H1 (cell line): ENCODE measurements around the gene ZNF598. TPM values are rescaled to one million over a fixed set of nuclear protein-coding genes. Genes with fewer than 3 reads are reported as not detected.

Experiments
- CTCF ChIA-PET: fragments of 300-600 bp; sonication (Branson Sonifier 250); formaldehyde crosslinking; loops from one replicate; lab custom pipeline; 2021; ENCODE audit not compliant: partially characterized antibody; lab: Charles Lee
- POLR2A ChIA-PET: fragments of 300-600 bp; sonication (Branson Sonifier 250); formaldehyde crosslinking; loops from one replicate; lab custom pipeline; 2021; ENCODE audit warnings: inconsistent platforms; ENCODE audit not compliant: partially characterized antibody; lab: Charles Lee
- DNase-seq, 2 experiments: peaks; one replicate each; pipeline versions ENCODE4 v3.0.0 to v3.0.0-alpha.2; 2010 to 2022; ENCODE audit warnings: low spot score in 2 of 2, low read depth in 1 of 2, mixed read lengths in 1 of 2
- FAIRE-seq: peaks from 2 replicates; lab custom pipeline; 2011; peaks lifted over from hg19 to GRCh38; lab: Jason Lieb, UNC
- H2AFZ ChIP-seq: 2 replicates; pipeline ENCODE4 v1.8.1; 2012; ENCODE audit warnings: low read length, inconsistent platforms
- H2AK5ac ChIP-seq: 2 replicates; pipeline ENCODE4 v1.6.1; 2013; ENCODE audit warnings: low read depth, low read length
- H2BK120ac ChIP-seq: replicated peaks from 2 replicates; pipeline ENCODE3; 2013; ENCODE audit warnings: low read depth, low read length, inconsistent platforms
- H2BK12ac ChIP-seq: 2 replicates; pipeline ENCODE4 v1.6.1; 2013; ENCODE audit warnings: low read depth, low read length
- H2BK15ac ChIP-seq: 2 replicates; pipeline ENCODE4 v1.6.1; 2013; ENCODE audit warnings: low read length
- H2BK20ac ChIP-seq: 2 replicates; pipeline ENCODE4 v1.6.1; 2013; ENCODE audit warnings: low read length
- H2BK5ac ChIP-seq: 2 replicates; pipeline ENCODE4 v1.6.1; 2013; ENCODE audit warnings: low read depth, low read length
- H3K14ac ChIP-seq: 2 replicates; pipeline ENCODE4 v1.6.1; 2013; ENCODE audit warnings: inconsistent platforms; ENCODE audit not compliant: insufficient read length
- H3K18ac ChIP-seq: 2 replicates; pipeline ENCODE4 v1.6.1; 2013; ENCODE audit warnings: low read length; ENCODE audit errors: extremely low read depth
- H3K23ac ChIP-seq: 2 replicates; pipeline ENCODE4 v1.6.1; 2013; ENCODE audit warnings: inconsistent platforms; ENCODE audit not compliant: insufficient read length
- H3K23me2 ChIP-seq: 2 replicates; pipeline ENCODE4 v1.6.1; 2013; ENCODE audit warnings: low read depth, low read length
- H3K27ac ChIP-seq: 2 replicates; pipeline ENCODE4 v1.6.1; 2011; ENCODE audit warnings: low read depth, low read length, inconsistent platforms
- H3K27me3 ChIP-seq, 4 experiments: replicated peaks in 1 of 4; 1 replicate in 1 of 4; 2 replicates in 3 of 4; pipeline versions ENCODE4 v1.6.1 to v1.8.1; 2011 to 2013; ENCODE audit warnings: low read length in 3 of 4, mild to moderate bottlenecking in 3 of 4, inconsistent platforms in 2 of 4, mixed read lengths in 2 of 4, moderate library complexity in 1 of 4; ENCODE audit not compliant: control insufficient read depth in 3 of 4, insufficient read depth in 3 of 4; ENCODE audit errors: extremely low read depth in 1 of 4
- H3K36me3 ChIP-seq, 4 experiments: 2 replicates each; pipeline versions ENCODE4 v1.6.1 to v1.8.1; 2011 to 2013; ENCODE audit warnings: mild to moderate bottlenecking in 4 of 4, low read length in 3 of 4, moderate library complexity in 2 of 4, control low read depth in 1 of 4, inconsistent platforms in 1 of 4; ENCODE audit not compliant: insufficient read depth in 4 of 4, control insufficient read depth in 2 of 4
- H3K4ac ChIP-seq: replicated peaks from 2 replicates; pipeline ENCODE3; 2013; ENCODE audit warnings: low read length, low read depth, mixed read lengths, inconsistent platforms; ENCODE audit not compliant: insufficient read length
- H3K4me1 ChIP-seq, 4 experiments: replicated peaks in 1 of 4; 1 replicate in 1 of 4; 2 replicates in 3 of 4; pipeline versions ENCODE4 v1.6.1 to v1.8.1; 2011 to 2013; ENCODE audit warnings: low read length in 3 of 4, inconsistent platforms in 2 of 4, mixed read lengths in 1 of 4; ENCODE audit not compliant: insufficient read depth in 4 of 4, control insufficient read depth in 3 of 4
- H3K4me2 ChIP-seq, 2 experiments: 2 replicates each; pipeline versions ENCODE4 v1.6.1 to v1.8.1; 2011 to 2013; ENCODE audit warnings: low read depth in 2 of 2, low read length in 2 of 2, control low read depth in 1 of 2, inconsistent platforms in 1 of 2, mild to moderate bottlenecking in 1 of 2; ENCODE audit not compliant: insufficient read depth in 1 of 2
- H3K4me3 ChIP-seq, 4 experiments: fragments of 200-600, 300-600 bp in 1 of 4; sonication (generic), shearing (Covaris generic), sonication (Bioruptor Twin) in 1 of 4; 2 replicates each; pipeline versions ENCODE4 v1.5.1 to v1.8.1; 2011 to 2016; ENCODE audit warnings: low read length in 4 of 4, low read depth in 3 of 4, control low read depth in 2 of 4, inconsistent platforms in 2 of 4, mild to moderate bottlenecking in 2 of 4, mixed read lengths in 1 of 4, moderate library complexity in 1 of 4; ENCODE audit not compliant: insufficient read depth in 2 of 4; ENCODE audit errors: extremely low read depth in 1 of 4
- H3K56ac ChIP-seq: replicated peaks from 2 replicates; pipeline ENCODE3; 2013; ENCODE audit warnings: low read depth, mild to moderate bottlenecking, mixed read lengths, low read length, inconsistent platforms; ENCODE audit not compliant: insufficient read length
- H3K79me1 ChIP-seq: 2 replicates; pipeline ENCODE4 v1.6.1; 2013; ENCODE audit warnings: low read depth, low read length, control low read depth
- H3K79me2 ChIP-seq, 2 experiments: 2 replicates each; pipeline versions ENCODE4 v1.6.1 to v1.8.1; 2012 to 2013; ENCODE audit warnings: low read length in 2 of 2, mild to moderate bottlenecking in 2 of 2, inconsistent platforms in 1 of 2; ENCODE audit not compliant: insufficient read depth in 2 of 2, control insufficient read depth in 1 of 2
- H3K9ac ChIP-seq, 4 experiments: replicated peaks in 1 of 4; 1 replicate in 1 of 4; 2 replicates in 3 of 4; pipeline versions ENCODE4 v1.6.1 to v1.8.1; 2011 to 2013; ENCODE audit warnings: low read depth in 3 of 4, low read length in 3 of 4, control low read depth in 2 of 4, mild to moderate bottlenecking in 2 of 4, moderate library complexity in 2 of 4, inconsistent platforms in 1 of 4; ENCODE audit errors: extremely low read depth in 1 of 4
- H3K9me3 ChIP-seq, 2 experiments: 2 replicates each; pipeline versions ENCODE4 v1.6.1 to v1.8.1; 2012 to 2013; ENCODE audit warnings: mild to moderate bottlenecking in 2 of 2, moderate library complexity in 2 of 2, control low read depth in 1 of 2, inconsistent platforms in 1 of 2, low read depth in 1 of 2, low read length in 1 of 2, mixed read lengths in 1 of 2; ENCODE audit not compliant: insufficient read depth in 2 of 2
- H4K20me1 ChIP-seq, 2 experiments: replicated peaks in 1 of 2; 2 replicates each; pipeline versions ENCODE3 to v1.8.1; 2011 to 2013; ENCODE audit warnings: inconsistent platforms in 2 of 2, low read length in 2 of 2, mild to moderate bottlenecking in 1 of 2; ENCODE audit not compliant: insufficient read depth in 2 of 2, control insufficient read depth in 1 of 2
- H4K5ac ChIP-seq: 2 replicates; pipeline ENCODE4 v1.6.1; 2013; ENCODE audit warnings: low read length, low read depth, mixed read lengths, inconsistent platforms; ENCODE audit not compliant: insufficient read length
- H4K8ac ChIP-seq: 2 replicates; pipeline ENCODE4 v1.8.0; 2013; ENCODE audit warnings: mild to moderate bottlenecking, moderate library complexity, low read length, inconsistent platforms; ENCODE audit not compliant: insufficient read depth; ENCODE audit errors: extremely low read depth
- H4K91ac ChIP-seq: replicated peaks from 2 replicates; pipeline ENCODE3; 2013; ENCODE audit warnings: low read length, mixed read lengths, inconsistent platforms; ENCODE audit not compliant: insufficient read length
- GTF2F1 ChIP-seq: IDR thresholded peaks from 2 replicates; pipeline ENCODE4 v1.6.1; 2012; ENCODE audit warnings: low read depth, low read length, improper control_type of control experiment, borderline replicate concordance
- NRF1 ChIP-seq: IDR thresholded peaks from 2 replicates; pipeline ENCODE4 v1.6.1; 2011; ENCODE audit warnings: mild to moderate bottlenecking, low read depth, low read length, improper control_type of control experiment
- SAP30 ChIP-seq: fragments of 300-600 bp; sonication (generic); IDR thresholded peaks from 2 replicates; pipeline ENCODE4 v1.7.1; 2012; ENCODE audit warnings: low read length, moderate library complexity, mild to moderate bottlenecking, inconsistent platforms; ENCODE audit not compliant: insufficient read depth, insufficient replicate concordance
- SIRT6 ChIP-seq: IDR thresholded peaks from one replicate; pipeline ENCODE4 v1.7.1; 2012; ENCODE audit warnings: low read length, inconsistent platforms
- SUZ12 ChIP-seq: fragments of 200-600 bp; sonication (generic); IDR thresholded peaks from 2 replicates; pipeline ENCODE4 v1.6.1; 2012; ENCODE audit warnings: mild to moderate bottlenecking, inconsistent platforms, low read length, moderate library complexity, mixed read lengths
- TCF12 ChIP-seq: IDR thresholded peaks from 2 replicates; pipeline ENCODE4 v1.6.1; 2011; ENCODE audit warnings: low read depth, mild to moderate bottlenecking, low read length
- TEAD4 ChIP-seq: IDR thresholded peaks from 2 replicates; pipeline ENCODE4 v1.6.1; 2012; ENCODE audit warnings: low read depth, low read length, inconsistent platforms, mixed read lengths
- WGBS, 2 experiments: shearing (Covaris generic) in 1 of 2; methylation state at CpG; one replicate each; pipeline versions ENCODE4 v1.1.6 to v1.1.7; 2013 to 2015; ENCODE audit warnings: low lambda C conversion rate in 2 of 2, mixed read lengths in 2 of 2, inconsistent platforms in 1 of 2, low coverage in 1 of 2, missing lambda C conversion rate in 1 of 2; ENCODE audit not compliant: insufficient replicate concordance in 2 of 2, insufficient coverage in 1 of 2, insufficient read length in 1 of 2; ENCODE audit errors: extremely low coverage in 1 of 2, missing lambda C conversion rate in 1 of 2; 5-methylcytosine and 5-hydroxymethylcytosine counted together
- polyA plus RNA-seq, 7 experiments: library from polyadenylated mRNA; depleted of rRNA in 3 of 7; stranded (reverse) in 5 of 7; unstranded in 2 of 7; fragments of >200 nt in 5 of 7; fragments of 200-250 nt in 2 of 7; gene quantifications; 1 replicate in 5 of 7; 2 replicates in 1 of 7; 4 replicates in 1 of 7; pipeline versions ENCODE4 v1.2.1 to v1.2.3, GENCODE V29; 2011 to 2013; ENCODE audit warnings: missing spikeins in 2 of 7, mixed read lengths in 2 of 7
- total RNA-seq: library from RNA; stranded (reverse); fragmentation: NEBNext Ultra II Directional; extraction: Animal tissue kit (Norgen Biotek cat#: 25700); gene quantifications from 2 replicates; pipeline ENCODE4 v1.2.1, GENCODE V29; 2021
- TF ChIP-seq, protein P1 (sequence below), 3 experiments: IDR thresholded peaks; 1 replicate in 2 of 3; 2 replicates in 1 of 3; pipeline versions ENCODE4 v1.5.1 to v1.6.1; 2011; ENCODE audit warnings: low read length in 3 of 3, mild to moderate bottlenecking in 3 of 3, inconsistent platforms in 2 of 3, low read depth in 1 of 3, moderate library complexity in 1 of 3; ENCODE audit not compliant: insufficient read depth in 1 of 3; ENCODE audit errors: control extremely low read depth in 1 of 3
- TF ChIP-seq, protein P2 (sequence below): IDR thresholded peaks from 2 replicates; pipeline ENCODE4 v1.6.1; 2011; ENCODE audit warnings: low read depth, mild to moderate bottlenecking, low read length; ENCODE audit not compliant: insufficient read depth

ZNF598 gene
- total and polyA plus RNA-seq, 2 of the 8 experiments (the other 6 are each of a cell fraction or from before 2014, with no cell fraction given): 29.3 to 47.6 TPM

DNA sequence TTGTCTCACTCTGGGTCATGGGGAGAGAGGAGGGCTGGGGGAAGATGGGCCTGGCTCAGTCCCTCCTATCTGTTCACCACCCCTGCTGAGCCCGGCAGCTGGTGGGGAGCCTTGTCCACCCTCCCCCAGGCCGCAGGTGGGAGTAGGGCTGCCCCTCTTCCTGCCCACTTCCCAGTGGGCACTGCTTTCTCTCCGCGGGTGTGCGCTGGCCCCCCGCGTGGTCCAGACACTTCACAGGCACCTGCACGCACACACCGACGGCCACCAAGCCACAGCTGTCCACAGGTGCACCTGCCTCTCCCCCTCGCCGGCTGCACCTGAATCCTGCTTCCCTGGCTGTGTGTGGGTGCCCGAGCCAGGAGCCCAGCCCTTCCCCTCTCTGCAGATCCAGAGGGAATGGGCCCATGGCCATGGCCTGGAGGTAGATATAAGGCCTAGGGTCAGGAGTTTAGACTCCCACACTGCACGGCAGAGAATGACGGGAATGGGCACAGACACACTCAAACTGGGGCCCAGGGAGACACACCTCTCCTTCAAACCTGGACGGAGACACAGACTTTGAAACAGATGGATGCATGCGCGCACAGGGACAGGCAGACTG, 19.1 kb upstream of the ZNF598 start:
- POLR2A ChIA-PET: interaction anchor here (1.0 to 1.2 kb wide), 3 partner anchors 64 to 143 kb away, joined by 3 read pairs; partner anchors contain the start of gene RPS2
- H3K23me2 ChIP-seq: peaks cover 7% of the 10 kb centered on the region; the same call in 1 of the 2 replicates
- H3K14ac ChIP-seq: no peak overlapping the region
- peaks cover 0 to 9% of the 10 kb centered on the region in 2 experiments for H4K20me1 ChIP-seq
- DNase-seq (no peak), FAIRE-seq (no peak)
- CTCF ChIA-PET: interaction anchor here (0.8 to 2.1 kb wide), 9 partner anchors 12 to 112 kb away, joined by 3 to 7 read pairs (median 3); no protein-coding TSS in a partner anchor
- no peak overlapping the region for H2BK5ac ChIP-seq
- H2AFZ ChIP-seq: no peak overlapping the region
- H3K23ac ChIP-seq: no peak overlapping the region
- H3K4me2 ChIP-seq: no peak overlapping the region; a peak in 1 of 4 replicates
- H2BK12ac ChIP-seq: no peak overlapping the region
- H4K8ac ChIP-seq: no peak overlapping the region
- no peak overlapping the region for H2BK120ac ChIP-seq
- no peak overlapping the region for H3K56ac ChIP-seq
- H3K9me3 ChIP-seq: no peaks in the 10 kb centered on the region
- H2BK20ac ChIP-seq: no peak overlapping the region
- peaks cover 0 to 12% (median 9%) of the 10 kb centered on the region in 4 experiments; a peak in 5 of 7 replicates for H3K4me1 ChIP-seq
- no peak overlapping the region for H4K91ac ChIP-seq
- H2BK15ac ChIP-seq: no peak overlapping the region
- H3K27me3 ChIP-seq: peaks cover 0 to 27% (median 21%) of the 10 kb centered on the region in 4 experiments; a peak in 5 of 7 replicates
- H4K5ac ChIP-seq: no peak overlapping the region
- H2AK5ac ChIP-seq: no peak overlapping the region
- WGBS, 2 experiments: 95% methylated on average over 15 of the region's 18 CpGs; no CpG with 5 or more reads in 1 of the 2 experiments
- H3K27ac ChIP-seq: no peak overlapping the region; the same call in 1 of the 2 replicates
- H3K4ac ChIP-seq: no peak overlapping the region
- H3K9ac ChIP-seq: no peak overlapping the region; a peak in 1 of 7 replicates
- no peaks in the 10 kb centered on the region for H3K36me3 ChIP-seq
- no peaks in the 10 kb centered on the region for H3K79me1 ChIP-seq
- no peak overlapping the region for H3K18ac ChIP-seq
- no peaks in the 10 kb centered on the region for H3K79me2 ChIP-seq
- no peak overlapping the region for H3K4me3 ChIP-seq
- TF ChIP-seq SIRT6: no peak
- TF ChIP-seq GTF2F1: no peak
- no peak for TF ChIP-seq SUZ12
- TF ChIP-seq TCF12: no peak
- TF ChIP-seq NRF1: no peak
- no peak for TF ChIP-seq TEAD4
- TF ChIP-seq, protein P1, sequence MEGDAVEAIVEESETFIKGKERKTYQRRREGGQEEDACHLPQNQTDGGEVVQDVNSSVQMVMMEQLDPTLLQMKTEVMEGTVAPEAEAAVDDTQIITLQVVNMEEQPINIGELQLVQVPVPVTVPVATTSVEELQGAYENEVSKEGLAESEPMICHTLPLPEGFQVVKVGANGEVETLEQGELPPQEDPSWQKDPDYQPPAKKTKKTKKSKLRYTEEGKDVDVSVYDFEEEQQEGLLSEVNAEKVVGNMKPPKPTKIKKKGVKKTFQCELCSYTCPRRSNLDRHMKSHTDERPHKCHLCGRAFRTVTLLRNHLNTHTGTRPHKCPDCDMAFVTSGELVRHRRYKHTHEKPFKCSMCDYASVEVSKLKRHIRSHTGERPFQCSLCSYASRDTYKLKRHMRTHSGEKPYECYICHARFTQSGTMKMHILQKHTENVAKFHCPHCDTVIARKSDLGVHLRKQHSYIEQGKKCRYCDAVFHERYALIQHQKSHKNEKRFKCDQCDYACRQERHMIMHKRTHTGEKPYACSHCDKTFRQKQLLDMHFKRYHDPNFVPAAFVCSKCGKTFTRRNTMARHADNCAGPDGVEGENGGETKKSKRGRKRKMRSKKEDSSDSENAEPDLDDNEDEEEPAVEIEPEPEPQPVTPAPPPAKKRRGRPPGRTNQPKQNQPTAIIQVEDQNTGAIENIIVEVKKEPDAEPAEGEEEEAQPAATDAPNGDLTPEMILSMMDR (IDR thresholded peaks at IDR 0.05; ENCODE audit: control extremely low read depth in 1 of 3, insufficient read depth in 1 of 3, low read depth in 1 of 3, low read length in 3 of 3): no peak
- TF ChIP-seq, protein P2, sequence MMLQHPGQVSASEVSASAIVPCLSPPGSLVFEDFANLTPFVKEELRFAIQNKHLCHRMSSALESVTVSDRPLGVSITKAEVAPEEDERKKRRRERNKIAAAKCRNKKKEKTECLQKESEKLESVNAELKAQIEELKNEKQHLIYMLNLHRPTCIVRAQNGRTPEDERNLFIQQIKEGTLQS: no peak
- TF ChIP-seq SAP30: no peak
